Neural progenitor cell (in vitro differentiated cells): ENCODE results near the gene MRPL53. TPM values are rescaled to one million over a fixed set of nuclear protein-coding genes. Genes with fewer than 3 reads are reported as not detected.

Experiments used
- DNase-seq: peaks from one replicate; pipeline ENCODE4 v3.0.0-alpha.2; 2016; ENCODE audit warnings: low spot score
- H2AFZ ChIP-seq: fragments of 200-600 bp; sonication (generic); replicated peaks from 2 replicates; pipeline ENCODE4 v1.6.1; 2016; ENCODE audit warnings: antibody characterized with exemption
- H3F3A ChIP-seq: fragments of 200-600 bp; sonication (generic); 2 replicates; pipeline ENCODE4 v1.6.1; 2016; ENCODE audit warnings: antibody characterized with exemption, low read depth
- H3K27ac ChIP-seq: fragments of 200-600 bp; sonication (generic); 2 replicates; pipeline ENCODE4 v1.5.1; 2016; ENCODE audit warnings: mild to moderate bottlenecking
- H3K27me3 ChIP-seq: fragments of 200-600 bp; sonication (generic); 2 replicates; pipeline ENCODE4 v1.6.1; 2016; ENCODE audit warnings: mild to moderate bottlenecking, moderate library complexity
- H3K36me3 ChIP-seq: fragments of 200-600 bp; sonication (generic); 2 replicates; pipeline ENCODE4 v1.5.1; 2016
- H3K4me1 ChIP-seq: fragments of 200-600 bp; sonication (generic); 2 replicates; pipeline ENCODE4 v1.6.1; 2016; ENCODE audit warnings: mixed run types
- H3K4me2 ChIP-seq: fragments of 200-600 bp; sonication (generic); 2 replicates; pipeline ENCODE4 v1.6.1; 2016
- H3K4me3 ChIP-seq: fragments of 200-600 bp; sonication (generic); 2 replicates; pipeline ENCODE4 v1.5.1; 2016
- H3K79me2 ChIP-seq: fragments of 200-600 bp; sonication (generic); 2 replicates; pipeline ENCODE4 v1.6.1; 2016; ENCODE audit warnings: low read depth
- H3K9ac ChIP-seq: fragments of 200-600 bp; sonication (generic); 2 replicates; pipeline ENCODE4 v1.6.1; 2016
- H3K9me3 ChIP-seq: fragments of 200-600 bp; sonication (generic); 2 replicates; pipeline ENCODE4 v1.5.1; 2016; ENCODE audit warnings: low read depth
- H4K20me1 ChIP-seq: fragments of 200-600 bp; sonication (generic); 2 replicates; pipeline ENCODE4 v1.6.1; 2016; ENCODE audit warnings: low read depth
- H3K27ac Mint-ChIP-seq: 3 replicates; pipeline ENCODE4 v1.8.0; 2021; ENCODE audit warnings: mixed read lengths
- H3K27me3 Mint-ChIP-seq: 2 replicates; pipeline ENCODE4 v1.8.0; 2022; ENCODE audit warnings: low read depth, mild to moderate bottlenecking, inconsistent platforms, moderate library complexity, mixed read lengths; ENCODE audit not compliant: insufficient read depth
- H3K36me3 Mint-ChIP-seq: 3 replicates; pipeline ENCODE4 v1.8.0; 2021; ENCODE audit warnings: mixed read lengths
- H3K4me1 Mint-ChIP-seq: 3 replicates; pipeline ENCODE4 v1.8.0; 2021; ENCODE audit warnings: mixed read lengths
- H3K4me3 Mint-ChIP-seq: 3 replicates; pipeline ENCODE4 v1.8.0; 2021; ENCODE audit warnings: mild to moderate bottlenecking, moderate library complexity, mixed read lengths
- H3K9me3 Mint-ChIP-seq: 3 replicates; pipeline ENCODE4 v1.8.0; 2020; ENCODE audit warnings: mixed read lengths
- EZH2 ChIP-seq: fragments of 200-600 bp; sonication (generic); IDR thresholded peaks from 2 replicates; pipeline ENCODE4 v1.6.1; 2017; ENCODE audit warnings: antibody characterized with exemption, mild to moderate bottlenecking, moderate library complexity
- EZH2phosphoT487 ChIP-seq: fragments of 200-600 bp; sonication (generic); IDR thresholded peaks from 2 replicates; pipeline ENCODE4 v1.6.1; 2017; ENCODE audit warnings: antibody characterized with exemption
- total RNA-seq: library from RNA; depleted of rRNA; stranded (reverse); fragments of >200 nt; gene quantifications from 2 replicates; pipeline ENCODE4 v1.2.3, GENCODE V29; 2015; ENCODE audit warnings: low replicate concordance
- TF ChIP-seq, protein P1 (sequence below): fragments of 200-600 bp; sonication (generic); IDR thresholded peaks from 2 replicates; pipeline ENCODE4 v1.5.1; 2017; ENCODE audit warnings: antibody characterized with exemption, mild to moderate bottlenecking

The MRPL53 gene
- total RNA-seq, 1 donor from 2014 or later: 9.8 TPM

DNA sequence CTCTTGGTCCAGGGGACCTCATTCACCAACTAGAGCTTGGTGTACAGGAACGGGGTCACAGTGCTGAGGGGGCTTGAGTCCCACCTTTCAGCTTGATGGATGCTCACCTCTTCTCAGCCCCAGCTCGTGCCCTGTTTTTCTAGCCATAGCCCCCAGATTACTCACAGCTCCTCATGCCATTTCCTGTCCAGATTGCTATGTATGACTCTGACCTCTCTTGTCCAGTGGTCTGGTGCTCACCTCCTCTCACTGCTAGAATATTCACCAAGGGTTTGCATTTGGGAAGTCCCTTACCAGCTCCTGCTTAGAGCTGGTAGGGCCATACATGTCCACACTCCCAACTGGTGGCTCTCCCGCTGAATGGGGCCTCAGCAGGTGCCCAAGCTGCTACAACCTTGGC, 21.1 kb upstream of the MRPL53 start:
- no peaks in the 10 kb centered on the region for H3K9me3 ChIP-seq
- H3K27me3 ChIP-seq: peaks cover 45% of the 10 kb centered on the region
- Mint-ChIP-seq H3K4me3 (no peak overlapping the region), H3K9me3 (no peaks in the 10 kb centered on the region), H3K36me3 (peaks cover 21% of the 10 kb centered on the region), H3K4me1 (peaks cover 8% of the 10 kb centered on the region), H3K27me3 (peaks cover 27% of the 10 kb centered on the region), H3K27ac (no peak overlapping the region)
- no peak overlapping the region for H3K9ac ChIP-seq
- peaks cover 7% of the 10 kb centered on the region for H3K4me1 ChIP-seq
- H3K36me3 ChIP-seq: no peaks in the 10 kb centered on the region
- DNase-seq: no peak
- no peak overlapping the region for H3K4me2 ChIP-seq
- H3K27ac ChIP-seq: no peak overlapping the region
- peaks cover 14% of the 10 kb centered on the region for H3F3A ChIP-seq
- TF ChIP-seq EZH2 (no peak), EZH2phosphoT487 (no peak)
- TF ChIP-seq, protein P1, sequence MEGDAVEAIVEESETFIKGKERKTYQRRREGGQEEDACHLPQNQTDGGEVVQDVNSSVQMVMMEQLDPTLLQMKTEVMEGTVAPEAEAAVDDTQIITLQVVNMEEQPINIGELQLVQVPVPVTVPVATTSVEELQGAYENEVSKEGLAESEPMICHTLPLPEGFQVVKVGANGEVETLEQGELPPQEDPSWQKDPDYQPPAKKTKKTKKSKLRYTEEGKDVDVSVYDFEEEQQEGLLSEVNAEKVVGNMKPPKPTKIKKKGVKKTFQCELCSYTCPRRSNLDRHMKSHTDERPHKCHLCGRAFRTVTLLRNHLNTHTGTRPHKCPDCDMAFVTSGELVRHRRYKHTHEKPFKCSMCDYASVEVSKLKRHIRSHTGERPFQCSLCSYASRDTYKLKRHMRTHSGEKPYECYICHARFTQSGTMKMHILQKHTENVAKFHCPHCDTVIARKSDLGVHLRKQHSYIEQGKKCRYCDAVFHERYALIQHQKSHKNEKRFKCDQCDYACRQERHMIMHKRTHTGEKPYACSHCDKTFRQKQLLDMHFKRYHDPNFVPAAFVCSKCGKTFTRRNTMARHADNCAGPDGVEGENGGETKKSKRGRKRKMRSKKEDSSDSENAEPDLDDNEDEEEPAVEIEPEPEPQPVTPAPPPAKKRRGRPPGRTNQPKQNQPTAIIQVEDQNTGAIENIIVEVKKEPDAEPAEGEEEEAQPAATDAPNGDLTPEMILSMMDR: no peak
- no peaks in the 10 kb centered on the region for H3K79me2 ChIP-seq
- H3K4me3 ChIP-seq: no peak overlapping the region
- H2AFZ ChIP-seq: no peak overlapping the region
- peaks cover 7% of the 10 kb centered on the region for H4K20me1 ChIP-seq

DNA sequence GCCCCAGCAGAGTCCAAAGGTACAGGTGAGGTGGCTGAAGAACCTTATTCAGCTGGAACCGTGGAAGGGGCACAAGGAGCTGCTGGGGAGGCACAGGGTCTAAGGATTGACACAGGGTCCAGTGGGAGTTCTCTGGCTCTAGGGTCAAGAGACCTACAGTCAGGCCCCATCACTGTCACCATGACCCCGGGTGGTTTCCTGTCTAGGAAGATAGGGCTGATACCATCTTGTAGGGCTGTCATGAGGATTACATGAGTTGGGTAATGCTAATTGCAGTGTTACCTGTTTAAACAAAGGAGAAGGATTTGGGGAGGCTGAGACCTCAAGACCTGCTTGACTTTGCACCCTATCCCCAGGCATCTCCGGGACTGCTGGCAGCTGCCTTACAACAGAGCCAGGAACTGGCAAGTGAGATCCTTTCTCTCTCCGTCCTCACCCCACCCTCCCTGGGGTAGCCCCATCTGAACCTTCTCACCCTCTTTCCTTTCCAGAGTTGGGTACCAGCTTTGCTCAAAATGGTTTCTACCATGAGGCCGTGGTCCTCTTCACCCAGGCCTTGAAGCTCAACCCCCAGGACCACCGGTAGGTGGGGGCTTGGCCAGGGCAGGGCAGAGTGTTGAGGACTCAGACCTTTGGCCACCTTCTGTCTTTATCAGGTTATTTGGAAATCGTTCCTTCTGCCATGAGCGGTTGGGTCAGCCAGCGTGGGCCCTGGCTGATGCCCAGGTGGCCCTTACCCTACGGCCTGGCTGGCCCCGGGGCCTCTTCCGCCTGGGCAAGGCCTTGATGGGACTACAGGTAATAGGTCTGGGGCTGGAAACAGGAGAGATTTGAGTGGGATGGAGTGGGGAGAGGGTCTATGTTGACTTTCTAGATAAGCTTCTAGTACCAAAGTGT, 19.4 kb upstream of the MRPL53 start:
- Mint-ChIP-seq H3K4me3 (no peak overlapping the region), H3K9me3 (no peaks in the 10 kb centered on the region), H3K27me3 (peaks cover 13% of the 10 kb centered on the region), H3K36me3 (peaks cover 22% of the 10 kb centered on the region), H3K27ac (no peak overlapping the region), H3K4me1 (no peaks in the 10 kb centered on the region)
- no peak for TF ChIP-seq EZH2phosphoT487
- H3K9me3 ChIP-seq: no peaks in the 10 kb centered on the region
- H3K4me2 ChIP-seq: no peak overlapping the region
- H3K36me3 ChIP-seq: no peaks in the 10 kb centered on the region
- no peaks in the 10 kb centered on the region for H3F3A ChIP-seq
- H3K27ac ChIP-seq: no peak overlapping the region
- H3K79me2 ChIP-seq: no peaks in the 10 kb centered on the region
- DNase-seq: no peak
- H3K4me3 ChIP-seq: no peak overlapping the region
- no peaks in the 10 kb centered on the region for H3K4me1 ChIP-seq
- H3K9ac ChIP-seq: no peak overlapping the region
- H4K20me1 ChIP-seq: peaks cover 4% of the 10 kb centered on the region
- H2AFZ ChIP-seq: no peak overlapping the region
- H3K27me3 ChIP-seq: peaks cover 29% of the 10 kb centered on the region

DNA sequence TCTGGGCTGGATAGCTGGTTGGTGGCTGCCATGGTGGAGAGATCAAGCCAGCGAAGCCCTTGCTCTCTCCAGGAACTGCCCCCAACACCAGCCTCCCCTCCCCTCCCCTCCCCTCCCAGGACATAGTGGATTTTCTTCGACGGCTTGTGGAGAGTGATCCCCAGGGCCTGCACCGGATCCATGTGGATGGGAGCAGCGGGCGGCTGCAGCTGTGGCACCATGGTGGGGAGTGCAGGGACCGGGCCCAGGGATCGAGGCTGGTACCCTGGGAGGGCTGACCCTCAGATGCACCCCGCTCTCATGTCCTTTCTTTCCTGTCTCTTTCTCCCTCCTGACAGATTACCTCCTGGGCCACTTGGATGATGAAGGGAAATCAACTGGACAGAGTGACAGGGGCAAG, 17.4 kb upstream of the MRPL53 start:
- H3K36me3 ChIP-seq: no peaks in the 10 kb centered on the region

More for the DNA sequence above, 17.4 kb upstream of the MRPL53 start:
- peaks cover 4% of the 10 kb centered on the region for H4K20me1 ChIP-seq
- H3F3A ChIP-seq: no peaks in the 10 kb centered on the region
- Mint-ChIP-seq H3K27ac (no peak overlapping the region), H3K27me3 (no peaks in the 10 kb centered on the region), H3K36me3 (peaks cover 28% of the 10 kb centered on the region), H3K4me3 (no peak overlapping the region), H3K9me3 (no peaks in the 10 kb centered on the region), H3K4me1 (no peaks in the 10 kb centered on the region)
- no peak overlapping the region for H3K4me3 ChIP-seq
- TF ChIP-seq, protein P1: no peak
- TF ChIP-seq EZH2 (no peak), EZH2phosphoT487 (no peak)
- peaks cover 9% of the 10 kb centered on the region for H3K27me3 ChIP-seq
- H3K9me3 ChIP-seq: no peaks in the 10 kb centered on the region
- H3K9ac ChIP-seq: no peak overlapping the region
- no peaks in the 10 kb centered on the region for H3K4me1 ChIP-seq
- no peaks in the 10 kb centered on the region for H3K79me2 ChIP-seq
- H3K27ac ChIP-seq: no peak overlapping the region
- DNase-seq: no peak
- no peak overlapping the region for H3K4me2 ChIP-seq
- no peak overlapping the region for H2AFZ ChIP-seq
